Hematopoietic multipotent progenitor cell treated with erythropoietin and hydrocortisone succinate and interleukin-3 and kit ligand, for 6 days (in vitro differentiated cells): ENCODE data around the gene TCHP.

ENCODE experiments used
- DNase-seq: peaks from one replicate; pipeline ENCODE4 v3.0.0-alpha.2; 2015

Gene TCHP

GRCh38 chr12:109940339-109940923, 40.4 kb downstream of the TCHP start:
- no peak for DNase-seq

- no peak for DNase-seq
Measured at GRCh38 chr12:109943811-109944210, 43.7 kb downstream of the TCHP start.

- DNase-seq = no peak
Measured at GRCh38 chr12:109944561-109945359, 44.7 kb downstream of the TCHP start.

GRCh38 chr12:109946505-109946904, 46.4 kb downstream of the TCHP start:
- no peak for DNase-seq

GRCh38 chr12:109946913-109947312, 46.8 kb downstream of the TCHP start:
- no peak for DNase-seq

- peak; percentile 47 for DNase-seq
Measured at GRCh38 chr12:109947521-109947920, 47.4 kb downstream of the TCHP start.

- no peak for DNase-seq
Measured at GRCh38 chr12:109948368-109948767, 48.3 kb downstream of the TCHP start.

GRCh38 chr12:109949089-109949488, 49.0 kb downstream of the TCHP start:
- DNase-seq = no peak

- DNase-seq = no peak
Measured at GRCh38 chr12:109950625-109951024, 50.6 kb downstream of the TCHP start.

GRCh38 chr12:109951136-109951535, 51.1 kb downstream of the TCHP start:
- no peak for DNase-seq

- no peak for DNase-seq
Measured at GRCh38 chr12:109951751-109952150, 51.7 kb downstream of the TCHP start.

- DNase-seq = no peak
Measured at GRCh38 chr12:109952160-109952858, 52.2 kb downstream of the TCHP start.

GRCh38 chr12:109952873-109953272, 52.8 kb downstream of the TCHP start:
- no peak for DNase-seq

GRCh38 chr12:109953656-109954055, 53.6 kb downstream of the TCHP start:
- DNase-seq = no peak

- DNase-seq = no peak
Measured at GRCh38 chr12:109958374-109958773, 58.3 kb downstream of the TCHP start.

GRCh38 chr12:109959411-109960093, 59.5 kb downstream of the TCHP start:
- no peak for DNase-seq

- DNase-seq = no peak
Measured at GRCh38 chr12:109961201-109961600, 61.1 kb downstream of the TCHP start.

GRCh38 chr12:109961612-109962011, 61.5 kb downstream of the TCHP start:
- DNase-seq = no peak

- DNase-seq = no peak
Measured at GRCh38 chr12:109962398-109962797, 62.3 kb downstream of the TCHP start.

GRCh38 chr12:109963330-109963729, 63.3 kb downstream of the TCHP start:
- no peak for DNase-seq

GRCh38 chr12:109963743-109964429, 63.8 kb downstream of the TCHP start:
- DNase-seq = no peak

- no peak for DNase-seq
Measured at GRCh38 chr12:109966546-109966945, 66.5 kb downstream of the TCHP start.
